WI38 (cell line): ENCODE results near the gene PELI1.
"Not testable (repeated sequence)": the region's sequence is repeated elsewhere in the genome, so short reads cannot be mapped to it uniquely, and the experiment has no call there.

Source experiments
- H3K4me3 ChIP-seq: 2 replicates; pipeline ENCODE4 v1.5.1; 2011; ENCODE audit warnings: low read depth, mild to moderate bottlenecking, control low read depth, low read length
- CTCF ChIP-seq: IDR thresholded peaks from 2 replicates; pipeline ENCODE4 v1.5.1; 2012; ENCODE audit warnings: low read depth, mild to moderate bottlenecking, control low read depth, low read length

The PELI1 gene

GRCh38 chr2:64090264-64090663 lies 54.0 kb downstream of the PELI1 start:
- TF ChIP-seq CTCF, result no peak
- H3K4me3 ChIP-seq, result no peak overlapping the region

GRCh38 chr2:64086347-64087082 lies 57.7 kb downstream of the PELI1 start:
- no peak for TF ChIP-seq CTCF

GRCh38 chr2:64085936-64086335 lies 58.3 kb downstream of the PELI1 start:
- no peak overlapping the region for H3K4me3 ChIP-seq
- no peak for TF ChIP-seq CTCF

More at GRCh38 chr2:64086347-64087082, 57.7 kb downstream of the PELI1 start:
- no peak overlapping the region for H3K4me3 ChIP-seq

- no peak for TF ChIP-seq CTCF
Measured at GRCh38 chr2:64081046-64081445, 63.2 kb downstream of the PELI1 start.

GRCh38 chr2:64080179-64080578 lies 64.0 kb downstream of the PELI1 start:
- no peak for TF ChIP-seq CTCF
- no peak overlapping the region for H3K4me3 ChIP-seq

More at GRCh38 chr2:64081046-64081445, 63.2 kb downstream of the PELI1 start:
- H3K4me3 ChIP-seq, result no peak overlapping the region

GRCh38 chr2:64079688-64080087 lies 64.5 kb downstream of the PELI1 start:
- H3K4me3 ChIP-seq, result not testable (repeated sequence)

- H3K4me3 ChIP-seq, result not testable (repeated sequence)
Measured at GRCh38 chr2:64076828-64077227, 67.4 kb downstream of the PELI1 start.

GRCh38 chr2:64074616-64075015 lies 69.6 kb downstream of the PELI1 start:
- not testable (repeated sequence) for H3K4me3 ChIP-seq

GRCh38 chr2:64067326-64067725 lies 76.9 kb downstream of the PELI1 start:
- H3K4me3 ChIP-seq, result no peak overlapping the region
- no peak for TF ChIP-seq CTCF
